Stomach (tissue), 4 donors: ENCODE measurements around the gene RHBDF1.
"Not testable (repeated sequence)": the region's sequence is repeated elsewhere in the genome, so short reads cannot be mapped to it uniquely, and the experiment has no call there.

Source experiments
- POLR2A ChIP-seq, 4 donors: fragments of 450-650 bp; IDR thresholded peaks; one replicate each; pipeline ENCODE4 v1.6.1; 2016; ENCODE audit warnings: antibody characterized with exemption in 4 of 4, control low read depth in 2 of 4, mild to moderate bottlenecking in 1 of 4, moderate library complexity in 1 of 4
- TF ChIP-seq, protein P1 (sequence below), 7 experiments: fragments of 450-650 bp in 4 of 7; fragments of 200-600 bp in 3 of 7; sonication (generic) in 3 of 7; IDR thresholded peaks; one replicate each; pipeline ENCODE4 v1.5.1; 2016 to 2019; ENCODE audit warnings: antibody characterized with exemption in 7 of 7, control low read depth in 2 of 7, mild to moderate bottlenecking in 1 of 7

DNA sequence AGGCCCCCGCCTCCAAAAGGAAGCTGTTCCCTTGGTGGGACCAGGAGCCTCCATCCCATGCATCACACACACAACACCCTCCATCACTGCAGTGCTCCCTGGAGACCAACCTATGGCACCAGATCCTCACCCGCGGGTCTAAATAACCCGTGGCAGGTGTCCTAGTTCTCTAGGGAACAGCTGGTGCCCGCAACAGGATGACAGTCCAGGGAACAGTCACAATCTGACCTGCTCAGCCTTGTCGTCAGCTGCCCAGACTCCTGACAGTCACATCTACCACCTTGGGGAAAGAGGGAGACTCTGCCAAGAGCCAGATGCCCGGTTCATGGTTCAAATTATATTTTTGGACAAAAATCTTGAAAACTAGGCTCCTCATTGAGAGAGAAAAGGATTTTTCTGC, 41.8 kb downstream of the RHBDF1 start:
- not testable (repeated sequence) for TF ChIP-seq POLR2A (IDR thresholded peaks at IDR 0.05)
- TF ChIP-seq, protein P1, sequence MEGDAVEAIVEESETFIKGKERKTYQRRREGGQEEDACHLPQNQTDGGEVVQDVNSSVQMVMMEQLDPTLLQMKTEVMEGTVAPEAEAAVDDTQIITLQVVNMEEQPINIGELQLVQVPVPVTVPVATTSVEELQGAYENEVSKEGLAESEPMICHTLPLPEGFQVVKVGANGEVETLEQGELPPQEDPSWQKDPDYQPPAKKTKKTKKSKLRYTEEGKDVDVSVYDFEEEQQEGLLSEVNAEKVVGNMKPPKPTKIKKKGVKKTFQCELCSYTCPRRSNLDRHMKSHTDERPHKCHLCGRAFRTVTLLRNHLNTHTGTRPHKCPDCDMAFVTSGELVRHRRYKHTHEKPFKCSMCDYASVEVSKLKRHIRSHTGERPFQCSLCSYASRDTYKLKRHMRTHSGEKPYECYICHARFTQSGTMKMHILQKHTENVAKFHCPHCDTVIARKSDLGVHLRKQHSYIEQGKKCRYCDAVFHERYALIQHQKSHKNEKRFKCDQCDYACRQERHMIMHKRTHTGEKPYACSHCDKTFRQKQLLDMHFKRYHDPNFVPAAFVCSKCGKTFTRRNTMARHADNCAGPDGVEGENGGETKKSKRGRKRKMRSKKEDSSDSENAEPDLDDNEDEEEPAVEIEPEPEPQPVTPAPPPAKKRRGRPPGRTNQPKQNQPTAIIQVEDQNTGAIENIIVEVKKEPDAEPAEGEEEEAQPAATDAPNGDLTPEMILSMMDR (IDR thresholded peaks at IDR 0.05): not testable (repeated sequence)
